ENCODE results near the gene GOSR1. TPM values are rescaled to one million over a fixed set of nuclear protein-coding genes. Genes with fewer than 3 reads are reported as not detected.
"Not testable (repeated sequence)": the region's sequence is repeated elsewhere in the genome, so short reads cannot be mapped to it uniquely, and the experiment has no call there.

GOSR1 gene
- total RNA-seq, 6 experiments from 2014 or later, result 20.0 to 33.7 (median 27.1) TPM

- 59% methylated on average over 2 of the region's 2 CpGs for WGBS (ENCODE audit: insufficient coverage, low coverage, low lambda C conversion rate, missing lambda C conversion rate)
- no peaks in the 10 kb centered on the region for H3K27me3 ChIP-seq
These were observed 66.2 kb downstream of the GOSR1 start for GRCh38 chr17:30543456-30543855.

GRCh38 chr17:30545024-30545423, 67.8 kb downstream of the GOSR1 start:
- 70% methylated on average over 2 of the region's 2 CpGs for WGBS (ENCODE audit: insufficient coverage, low coverage, low lambda C conversion rate, missing lambda C conversion rate)
- Histone ChIP-seq H3K27me3 (no peaks in the 10 kb centered on the region), H3K4me1 (no peaks in the 10 kb centered on the region), H3K36me3 (no peaks in the 10 kb centered on the region), H3K9me3 (no peaks in the 10 kb centered on the region), H3K4me3 (no peak overlapping the region), H3K27ac (no peak overlapping the region)
- DNase-seq (no peak), ATAC-seq (no peak)
- intact Hi-C loops (cut with DNase I), result no loop called here
- TF ChIP-seq CTCF (IDR thresholded peaks at IDR 0.05) (no peak), POLR2A (IDR thresholded peaks at IDR 0.05) (no peak)

More at GRCh38 chr17:30543456-30543855, 66.2 kb downstream of the GOSR1 start:
- H3K9me3 ChIP-seq, result no peaks in the 10 kb centered on the region
- intact Hi-C loops (cut with DNase I), result no loop called here
- H3K4me1 ChIP-seq, result no peaks in the 10 kb centered on the region
- no peak overlapping the region for H3K27ac ChIP-seq
- H3K4me3 ChIP-seq, result no peak overlapping the region
- no peaks in the 10 kb centered on the region for H3K36me3 ChIP-seq
- no peak for TF ChIP-seq POLR2A (IDR thresholded peaks at IDR 0.05)
- TF ChIP-seq CTCF (IDR thresholded peaks at IDR 0.05), result no peak
- ATAC-seq (no peak), DNase-seq (no peak)

- WGBS (ENCODE audit: insufficient coverage, low coverage, low lambda C conversion rate, missing lambda C conversion rate), result 78% methylated on average over 4 of the region's 15 CpGs
- Histone ChIP-seq H3K36me3 (no peaks in the 10 kb centered on the region), H3K9me3 (no peaks in the 10 kb centered on the region), H3K27me3 (no peaks in the 10 kb centered on the region), H3K27ac (no peak overlapping the region), H3K4me3 (no peak overlapping the region), H3K4me1 (no peaks in the 10 kb centered on the region)
- intact Hi-C loops (cut with DNase I), result no loop called here
- ATAC-seq, result no peak
- TF ChIP-seq POLR2A (IDR thresholded peaks at IDR 0.05), result no peak
- no peak for TF ChIP-seq CTCF (IDR thresholded peaks at IDR 0.05)
- no peak for DNase-seq
These were observed 70.8 kb downstream of the GOSR1 start for GRCh38 chr17:30547778-30548573.

GRCh38 chr17:30549181-30549580, 72.0 kb downstream of the GOSR1 start:
- H3K4me1 ChIP-seq; H3K4me3 ChIP-seq; DNase-seq; intact Hi-C loops (cut with DNase I); H3K27me3 ChIP-seq; H3K36me3 ChIP-seq; H3K27ac ChIP-seq; H3K9me3 ChIP-seq; ATAC-seq: not testable (repeated sequence)
- WGBS (ENCODE audit: insufficient coverage, low coverage, low lambda C conversion rate, missing lambda C conversion rate), result 75% methylated on average over 2 of the region's 4 CpGs

GRCh38 chr17:30549864-30550511, 72.8 kb downstream of the GOSR1 start:
- intact Hi-C loops (cut with DNase I), result no loop called here
- TF ChIP-seq CTCF (IDR thresholded peaks at IDR 0.05), result no peak
- no peak for TF ChIP-seq POLR2A (IDR thresholded peaks at IDR 0.05)
- Histone ChIP-seq H3K4me1 (no peaks in the 10 kb centered on the region), H3K27me3 (no peaks in the 10 kb centered on the region), H3K27ac (no peak overlapping the region), H3K9me3 (no peaks in the 10 kb centered on the region), H3K4me3 (no peak overlapping the region), H3K36me3 (no peaks in the 10 kb centered on the region)
- DNase-seq, result no peak
- ATAC-seq, result no peak
- 80% methylated on average over 8 of the region's 15 CpGs for WGBS (ENCODE audit: insufficient coverage, low coverage, low lambda C conversion rate, missing lambda C conversion rate)

Data from right lobe of liver (tissue), 6 donors.